ENCODE measurements around the gene SIGLEC7.

Gene SIGLEC7

DNA sequence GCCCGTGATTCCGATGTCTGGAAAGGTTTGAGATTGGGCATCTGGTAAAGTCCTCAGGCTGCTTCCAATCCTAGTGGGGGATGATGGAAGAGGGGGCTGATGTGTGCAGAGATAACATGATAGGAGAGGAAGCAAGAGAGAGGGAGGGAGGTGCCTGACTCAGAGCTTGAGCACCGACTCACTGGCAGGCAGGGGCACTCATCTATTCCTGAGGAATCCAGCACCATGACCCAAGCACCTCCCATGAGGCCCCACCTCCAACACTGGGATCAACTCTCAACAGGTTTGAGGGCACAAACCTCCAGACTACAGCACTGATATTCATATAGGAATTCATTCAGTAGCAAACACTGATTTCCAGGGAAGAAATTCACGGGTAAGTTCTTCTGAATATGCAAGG is 23.0 kb upstream of the SIGLEC7 start:
- no peak for DNase-seq

DNA sequence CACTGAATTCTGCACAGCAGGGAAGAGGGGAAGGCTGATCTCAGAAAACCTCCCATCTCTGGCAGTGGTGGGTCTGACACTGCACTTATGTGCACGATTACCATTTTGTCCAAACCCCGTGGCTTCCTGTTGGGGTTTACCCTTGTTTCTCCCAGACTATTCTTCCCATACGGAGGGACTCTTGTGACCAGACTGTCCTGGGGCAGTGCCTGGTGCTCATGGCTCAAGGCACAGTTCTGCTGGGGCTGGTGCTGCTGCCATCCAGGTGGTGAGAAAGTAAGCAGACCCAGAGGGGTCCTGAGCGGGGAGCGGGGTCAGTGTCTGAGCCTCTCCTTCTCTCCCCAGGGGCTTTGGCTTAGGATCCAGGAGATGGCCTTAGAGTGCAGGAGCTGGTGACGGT is 22.5 kb upstream of the SIGLEC7 start:
- DNase-seq, result no peak

- no peak for DNase-seq
Observed at GRCh38 chr19:51120160-51120559, 21.9 kb upstream of the SIGLEC7 start.

GRCh38 chr19:51121257-51121656 is 20.8 kb upstream of the SIGLEC7 start:
- DNase-seq, result no peak

DNA sequence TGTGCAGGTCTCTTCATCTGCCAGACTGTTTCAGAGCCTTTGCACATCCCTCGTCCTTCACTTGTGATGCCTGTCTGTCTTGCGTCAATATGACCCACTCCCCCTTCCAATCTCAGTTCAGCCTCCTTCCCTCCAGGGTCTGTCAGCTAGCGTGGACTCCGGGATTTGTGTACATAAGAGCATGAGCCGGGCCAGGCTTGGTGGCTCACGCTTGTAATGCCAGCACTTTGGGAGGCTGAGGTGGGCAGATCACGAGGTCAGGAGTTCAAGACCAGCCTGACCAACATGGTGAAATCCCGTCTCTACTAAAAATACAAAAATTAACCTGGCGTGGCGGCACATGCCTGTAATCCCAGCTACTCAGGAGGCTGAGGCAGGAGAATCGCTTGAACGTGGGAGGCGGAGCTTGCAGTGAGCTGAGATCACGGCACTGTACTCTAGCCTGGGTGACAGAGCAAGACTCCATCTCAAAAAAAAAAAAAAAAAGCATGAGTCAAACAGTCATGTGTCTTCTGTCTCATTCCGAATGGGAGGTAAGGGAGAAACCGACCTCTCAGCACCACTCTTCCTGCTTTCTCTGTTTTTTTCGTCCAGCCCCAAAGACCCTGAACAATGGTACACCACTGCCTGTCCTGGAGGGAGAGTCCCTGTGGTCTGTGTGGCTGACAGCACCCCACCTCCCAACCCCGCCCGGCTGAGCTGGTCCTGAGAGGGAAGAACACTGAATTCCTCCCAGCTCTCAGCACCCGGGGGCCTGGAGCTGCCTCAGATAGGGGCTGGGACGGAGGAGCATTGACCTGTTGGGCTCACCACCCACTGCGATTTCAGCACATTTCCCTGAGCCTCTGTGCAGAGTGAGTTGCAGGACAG is 19.8 kb upstream of the SIGLEC7 start:
- no peak for DNase-seq

- DNase-seq, result peak; percentile 63
Observed at GRCh38 chr19:51123381-51123800, 18.7 kb upstream of the SIGLEC7 start.

GRCh38 chr19:51123802-51124201 is 18.3 kb upstream of the SIGLEC7 start:
- no peak for DNase-seq

- DNase-seq, result no peak
Observed at GRCh38 chr19:51124216-51124615, 17.9 kb upstream of the SIGLEC7 start.

GRCh38 chr19:51124729-51125128 is 17.4 kb upstream of the SIGLEC7 start, which contains the start of gene SIGLEC9:
Gene SIGLEC9 (plus strand): TSS chr19:51124906. CDS start chr19:51124975, 69 bp downstream.
- DNase-seq, result no peak

DNA sequence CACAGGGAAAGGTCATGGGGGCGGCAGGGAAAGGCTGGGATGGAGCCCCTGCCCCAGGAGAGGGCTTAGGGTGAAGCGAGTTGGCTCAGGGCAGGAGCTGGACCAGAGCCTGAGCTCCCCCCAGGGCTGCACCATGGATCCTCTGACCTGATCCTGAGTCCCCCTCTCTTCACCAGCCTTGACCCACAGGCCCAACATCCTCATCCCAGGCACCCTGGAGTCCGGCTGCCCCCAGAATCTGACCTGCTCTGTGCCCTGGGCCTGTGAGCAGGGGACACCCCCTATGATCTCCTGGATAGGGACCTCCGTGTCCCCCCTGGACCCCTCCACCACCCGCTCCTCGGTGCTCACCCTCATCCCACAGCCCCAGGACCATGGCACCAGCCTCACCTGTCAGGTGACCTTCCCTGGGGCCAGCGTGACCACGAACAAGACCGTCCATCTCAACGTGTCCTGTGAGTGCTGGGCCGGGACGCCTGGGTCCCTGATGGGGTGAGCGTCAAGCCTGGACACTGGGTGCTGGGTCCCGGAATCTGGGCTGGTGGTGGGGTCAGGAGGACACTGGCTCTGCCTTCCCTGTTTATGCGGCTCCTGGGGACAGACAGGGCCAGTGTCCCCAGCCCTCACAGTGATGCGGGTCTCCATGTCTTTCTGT is 16.6 kb upstream of the SIGLEC7 start:
- DNase-seq, result no peak

- DNase-seq, result no peak
Observed at GRCh38 chr19:51127032-51127431, 15.1 kb upstream of the SIGLEC7 start.

DNA sequence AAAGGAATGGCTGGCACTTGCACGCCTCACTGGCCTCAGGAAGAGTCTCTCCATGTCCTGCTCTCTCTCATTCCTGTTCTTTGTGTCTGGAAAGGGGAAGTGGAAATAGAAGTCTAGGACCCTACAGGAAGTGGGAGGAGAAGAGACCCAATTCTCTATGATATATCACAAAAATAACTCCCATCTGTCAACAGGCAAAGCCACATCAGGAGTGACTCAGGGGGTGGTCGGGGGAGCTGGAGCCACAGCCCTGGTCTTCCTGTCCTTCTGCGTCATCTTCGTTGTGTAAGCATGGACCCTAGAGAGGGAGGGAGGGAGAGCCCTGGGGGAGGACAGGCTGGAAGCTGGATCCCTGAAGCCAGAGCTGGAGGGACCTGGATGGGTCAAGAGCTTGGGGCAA is 14.3 kb upstream of the SIGLEC7 start:
- DNase-seq, result no peak

DNA sequence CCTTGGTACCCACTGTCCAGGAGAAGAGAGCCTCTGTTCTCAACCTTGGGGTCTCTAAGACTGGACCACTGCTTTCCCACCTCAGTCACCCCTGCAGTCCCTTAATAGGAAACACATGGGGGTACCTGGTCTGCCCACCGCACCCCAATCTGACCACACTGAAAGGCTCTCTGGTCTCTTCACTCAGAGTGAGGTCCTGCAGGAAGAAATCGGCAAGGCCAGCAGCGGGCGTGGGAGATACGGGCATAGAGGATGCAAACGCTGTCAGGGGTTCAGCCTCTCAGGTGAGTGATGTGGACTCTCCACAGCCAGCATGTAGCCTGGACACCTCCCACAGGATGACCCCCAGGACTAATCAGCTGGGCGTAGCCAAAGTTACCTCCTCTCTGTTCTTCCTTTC is 13.9 kb upstream of the SIGLEC7 start:
- DNase-seq, result no peak

- DNase-seq, result no peak
Observed at GRCh38 chr19:51129716-51130115, 12.4 kb upstream of the SIGLEC7 start.

DNA sequence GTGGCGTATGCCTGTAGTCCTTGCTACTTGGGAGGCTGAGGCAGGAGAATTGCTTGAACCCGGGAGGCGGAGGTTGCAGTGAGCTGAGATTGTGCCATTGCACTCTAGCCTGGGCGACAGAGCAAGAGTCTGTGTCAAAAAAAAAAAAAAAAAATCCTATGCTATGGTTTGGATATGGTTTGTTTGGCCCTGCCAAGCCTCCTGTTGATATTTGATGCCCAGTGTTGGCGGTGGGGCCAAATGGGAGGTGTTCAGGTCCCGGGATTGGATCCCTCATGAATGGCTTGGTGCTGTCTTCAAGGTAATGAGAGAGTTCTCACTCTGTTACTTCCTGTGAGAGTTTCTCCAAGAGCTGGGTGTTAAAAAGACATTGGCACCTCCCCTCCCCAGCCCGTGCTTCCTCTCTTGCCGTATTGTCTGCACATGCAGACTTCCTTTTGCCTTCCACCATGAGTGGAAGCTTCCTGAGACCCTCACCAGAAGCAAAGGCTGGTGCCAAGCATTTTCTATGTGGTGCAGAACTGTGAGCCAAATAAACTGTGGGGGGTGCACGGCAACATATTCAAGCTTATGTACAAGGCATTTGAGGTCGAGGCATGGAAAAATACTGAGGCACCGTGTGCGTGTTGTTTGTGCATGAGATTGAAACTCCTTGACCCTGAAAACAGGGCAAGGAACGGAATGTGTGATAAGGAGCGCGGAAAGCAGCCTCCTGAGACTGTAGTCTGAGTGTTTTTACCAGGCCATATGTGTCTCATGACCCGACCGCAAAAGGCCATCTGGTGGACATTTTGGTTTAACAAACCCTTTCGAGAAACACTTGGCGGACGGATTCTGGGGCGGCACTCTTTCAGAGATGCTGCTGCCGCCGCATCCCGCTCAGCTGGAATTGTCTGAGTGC is 10.1 kb upstream of the SIGLEC7 start:
- DNase-seq, result peak; percentile 40

- no peak for DNase-seq
Observed at GRCh38 chr19:51135004-51135403, 7.1 kb upstream of the SIGLEC7 start.

GRCh38 chr19:51135986-51136762 is 5.9 kb upstream of the SIGLEC7 start:
- DNase-seq, result no peak

DNA sequence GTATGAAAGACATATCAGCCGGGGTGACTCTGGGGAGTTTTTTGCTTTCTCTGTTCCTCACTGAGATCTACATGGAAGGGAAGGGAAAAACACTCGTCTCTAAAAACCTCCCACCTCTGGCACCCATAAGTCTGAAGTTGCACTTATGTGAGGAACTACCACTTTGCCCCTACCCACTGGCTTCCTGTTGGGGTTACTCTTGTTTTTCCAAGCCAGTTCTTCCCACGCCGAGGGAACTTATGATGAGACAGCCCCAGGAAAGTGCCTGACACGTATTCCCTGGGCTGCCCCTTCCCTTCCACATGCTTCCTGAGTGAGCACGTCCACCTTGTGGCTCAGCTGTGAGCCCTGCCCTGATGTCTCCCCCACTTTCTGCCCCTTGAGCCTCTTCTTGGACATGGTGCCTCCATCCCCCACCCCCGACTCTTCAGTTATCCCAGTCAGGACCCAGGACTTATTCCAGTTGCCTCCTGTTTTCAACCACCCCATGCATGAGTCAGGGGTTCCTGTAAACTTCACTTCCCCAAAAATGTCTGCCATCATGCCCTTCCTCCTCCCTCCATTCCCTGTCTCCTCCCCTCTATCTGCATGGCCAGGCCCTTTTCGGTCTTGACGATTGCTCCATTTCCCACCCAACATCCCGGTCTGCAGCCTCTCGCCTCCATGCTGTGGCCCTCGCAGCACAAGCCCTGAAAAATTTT is 5.1 kb upstream of the SIGLEC7 start:
- no peak for DNase-seq

GRCh38 chr19:51137792-51138425 is 4.2 kb upstream of the SIGLEC7 start:
- DNase-seq, result no peak

DNA sequence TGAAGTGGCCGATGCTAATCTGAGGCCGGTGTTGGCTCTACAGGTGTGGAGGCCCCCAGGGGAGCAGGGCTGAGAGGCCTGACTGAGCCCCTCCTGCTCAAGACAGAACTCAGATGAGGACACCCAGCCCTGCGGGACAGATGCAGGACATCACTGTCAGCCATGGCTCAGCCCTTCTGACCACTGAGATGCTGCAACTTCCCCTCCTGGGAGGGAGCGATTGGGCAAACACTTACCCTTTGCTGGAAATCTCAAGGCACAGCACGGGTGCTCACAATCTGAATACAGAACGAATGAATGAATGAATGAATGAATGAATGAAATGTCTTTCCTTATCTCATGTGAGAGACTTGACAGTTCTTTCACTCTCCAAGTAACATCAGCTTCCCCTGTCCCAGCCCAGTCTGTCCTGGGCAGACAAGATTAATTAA is 3.5 kb upstream of the SIGLEC7 start:
- DNase-seq, result no peak

Measured in CD4-positive, alpha-beta T cell treated with Interleukin-12 subunit alpha and Interleukin-12 subunit beta, for 1 hour (primary cell).